Mesendoderm (in vitro differentiated cells): ENCODE data around the gene ENPP7.

Experiments used
- DNase-seq: peaks from one replicate; pipeline ENCODE4 v3.0.0; 2013
- H2AK5ac ChIP-seq: 2 replicates; pipeline ENCODE4 v1.6.1; 2013; ENCODE audit warnings: low read length, inconsistent platforms
- H2BK120ac ChIP-seq: 2 replicates; pipeline ENCODE4 v1.6.1; 2013; ENCODE audit warnings: low read depth, mild to moderate bottlenecking, low read length, moderate library complexity, mixed read lengths
- H2BK15ac ChIP-seq: replicated peaks from 2 replicates; pipeline ENCODE4 v1.6.1; 2013; ENCODE audit warnings: low read depth, mild to moderate bottlenecking, moderate library complexity
- H2BK5ac ChIP-seq: 2 replicates; pipeline ENCODE4 v1.6.1; 2013; ENCODE audit warnings: low read length, inconsistent platforms
- H3K18ac ChIP-seq: 2 replicates; pipeline ENCODE4 v1.6.1; 2013; ENCODE audit warnings: mild to moderate bottlenecking, low read length, mixed read lengths
- H3K23ac ChIP-seq: one replicate; pipeline ENCODE4 v1.6.1; 2013; ENCODE audit warnings: low read length
- H3K27ac ChIP-seq: 2 replicates; pipeline ENCODE4 v1.5.1; 2013; ENCODE audit warnings: low read depth, mild to moderate bottlenecking, inconsistent platforms, low read length, moderate library complexity
- H3K27me3 ChIP-seq: 2 replicates; pipeline ENCODE4 v1.6.1; 2013; ENCODE audit warnings: low read length, control low read depth, mild to moderate bottlenecking, inconsistent platforms; ENCODE audit not compliant: insufficient read depth, poor library complexity
- H3K36me3 ChIP-seq: 2 replicates; pipeline ENCODE4 v1.6.1; 2013; ENCODE audit warnings: low read length, inconsistent platforms; ENCODE audit not compliant: control insufficient read depth, insufficient read depth
- H3K4ac ChIP-seq: one replicate; pipeline ENCODE4 v1.6.1; 2013; ENCODE audit warnings: low read depth, mild to moderate bottlenecking, low read length, moderate library complexity
- H3K4me1 ChIP-seq: 2 replicates; pipeline ENCODE4 v1.6.1; 2013; ENCODE audit warnings: low read depth, low read length, inconsistent platforms; ENCODE audit not compliant: control insufficient read depth
- H3K4me2 ChIP-seq: 2 replicates; pipeline ENCODE4 v1.6.1; 2013; ENCODE audit warnings: low read length
- H3K4me3 ChIP-seq: 2 replicates; pipeline ENCODE4 v1.5.1; 2013; ENCODE audit warnings: mild to moderate bottlenecking, low read length
- H3K56ac ChIP-seq: one replicate; pipeline ENCODE4 v1.6.1; 2013; ENCODE audit warnings: low read length
- H3K79me1 ChIP-seq: 2 replicates; pipeline ENCODE4 v1.6.1; 2013; ENCODE audit warnings: low read length, inconsistent platforms
- H3K79me2 ChIP-seq: 2 replicates; pipeline ENCODE4 v1.6.1; 2013; ENCODE audit warnings: mild to moderate bottlenecking, low read length; ENCODE audit not compliant: control insufficient read depth, insufficient read depth
- H3K9ac ChIP-seq: 2 replicates; pipeline ENCODE4 v1.6.1; 2013; ENCODE audit warnings: low read length, inconsistent platforms
- H4K5ac ChIP-seq: one replicate; pipeline ENCODE4 v1.6.1; 2013; ENCODE audit warnings: low read length
- H4K8ac ChIP-seq: one replicate; pipeline ENCODE4 v1.6.1; 2013; ENCODE audit warnings: low read depth, mild to moderate bottlenecking, control low read depth, low read length, moderate library complexity
- WGBS: extraction: QIAGEN DNeasy Blood & Tissue Kit; methylation state at CpG from one replicate; pipeline ENCODE4 v1.1.7; 2013; ENCODE audit warnings: low lambda C conversion rate, missing lambda C conversion rate; ENCODE audit not compliant: insufficient coverage; ENCODE audit errors: extremely low coverage; 5-methylcytosine and 5-hydroxymethylcytosine counted together

Gene ENPP7

GRCh38 chr17:79738643-79739042 is 7.9 kb downstream of the ENPP7 start:
- Histone ChIP-seq H3K27me3 (peaks cover 5% of the 10 kb centered on the region), H3K4me2 (no peak overlapping the region), H3K36me3 (no peaks in the 10 kb centered on the region), H2AK5ac (no peak overlapping the region), H2BK15ac (no peak overlapping the region), H3K9ac (no peak overlapping the region), H2BK5ac (no peak overlapping the region), H3K27ac (no peak overlapping the region), H3K79me1 (no peaks in the 10 kb centered on the region), H3K79me2 (no peaks in the 10 kb centered on the region), H3K4ac (no peak overlapping the region), H3K56ac (no peak overlapping the region), H3K18ac (no peak overlapping the region), H2BK120ac (no peak overlapping the region), H3K23ac (no peak overlapping the region), H4K5ac (no peak overlapping the region), H3K4me1 (no peaks in the 10 kb centered on the region), H4K8ac (no peak overlapping the region), H3K4me3 (no peak overlapping the region)
- WGBS = no CpG with 5 or more reads among the region's 14 CpGs
- DNase-seq = no peak

- Histone ChIP-seq H2AK5ac (no peak overlapping the region), H3K4ac (no peak overlapping the region), H2BK120ac (no peak overlapping the region), H3K4me1 (no peaks in the 10 kb centered on the region), H2BK15ac (no peak overlapping the region), H3K23ac (no peak overlapping the region), H4K5ac (no peak overlapping the region), H2BK5ac (no peak overlapping the region), H3K4me3 (no peak overlapping the region), H3K4me2 (no peak overlapping the region), H3K9ac (no peak overlapping the region), H3K56ac (no peak overlapping the region), H3K79me2 (no peaks in the 10 kb centered on the region), H3K79me1 (no peaks in the 10 kb centered on the region), H3K27me3 (peaks cover 5% of the 10 kb centered on the region), H3K27ac (no peak overlapping the region), H3K18ac (no peak overlapping the region), H4K8ac (no peak overlapping the region), H3K36me3 (no peaks in the 10 kb centered on the region)
- DNase-seq = no peak
- WGBS = no CpG with 5 or more reads among the region's 28 CpGs
These were observed 8.7 kb downstream of the ENPP7 start for GRCh38 chr17:79739148-79740062.

- no CpG with 5 or more reads among the region's 8 CpGs for WGBS
- H4K5ac ChIP-seq = no peak overlapping the region
- H3K4ac ChIP-seq = no peak overlapping the region
- H3K9ac ChIP-seq = no peak overlapping the region
- no peak overlapping the region for H3K56ac ChIP-seq
- H3K79me2 ChIP-seq = no peaks in the 10 kb centered on the region
- H3K79me1 ChIP-seq = no peaks in the 10 kb centered on the region
- H4K8ac ChIP-seq = no peak overlapping the region
- DNase-seq = peak; percentile 56
- H3K4me1 ChIP-seq = no peaks in the 10 kb centered on the region
- no peak overlapping the region for H3K4me2 ChIP-seq
- H3K23ac ChIP-seq = no peak overlapping the region
- no peak overlapping the region for H2BK5ac ChIP-seq
- no peak overlapping the region for H2BK15ac ChIP-seq
- peaks cover 5% of the 10 kb centered on the region for H3K27me3 ChIP-seq
- H3K18ac ChIP-seq = no peak overlapping the region
- no peak overlapping the region for H2BK120ac ChIP-seq
- no peaks in the 10 kb centered on the region for H3K36me3 ChIP-seq
- H2AK5ac ChIP-seq = no peak overlapping the region
- no peak overlapping the region for H3K4me3 ChIP-seq
- H3K27ac ChIP-seq = no peak overlapping the region
These were observed 9.7 kb downstream of the ENPP7 start for GRCh38 chr17:79740413-79740812.

GRCh38 chr17:79741401-79741750 is 10.6 kb downstream of the ENPP7 start:
- Histone ChIP-seq H3K4me3 (no peak overlapping the region), H2AK5ac (no peak overlapping the region), H3K56ac (no peak overlapping the region), H3K4me1 (no peaks in the 10 kb centered on the region), H3K79me2 (no peaks in the 10 kb centered on the region), H3K4ac (no peak overlapping the region), H3K27me3 (peaks cover 6% of the 10 kb centered on the region), H3K23ac (no peak overlapping the region), H2BK120ac (no peak overlapping the region), H4K5ac (no peak overlapping the region), H3K36me3 (no peaks in the 10 kb centered on the region), H3K27ac (no peak overlapping the region), H4K8ac (no peak overlapping the region), H2BK5ac (no peak overlapping the region), H3K79me1 (no peaks in the 10 kb centered on the region), H2BK15ac (no peak overlapping the region), H3K9ac (no peak overlapping the region), H3K18ac (no peak overlapping the region), H3K4me2 (peak overlapping the region; percentile 61)
- DNase-seq = no peak
- no CpG with 5 or more reads among the region's 10 CpGs for WGBS

- H3K9ac ChIP-seq = peak overlapping the region; percentile 22
These were observed 11.2 kb downstream of the ENPP7 start for GRCh38 chr17:79741751-79742588.

More at GRCh38 chr17:79741751-79742588, 11.2 kb downstream of the ENPP7 start:
- Histone ChIP-seq H3K79me1 (no peaks in the 10 kb centered on the region), H3K36me3 (no peaks in the 10 kb centered on the region), H4K8ac (no peak overlapping the region), H2BK5ac (no peak overlapping the region), H2BK120ac (no peak overlapping the region), H3K4me2 (peak overlapping the region; percentile 61), H3K4ac (no peak overlapping the region), H3K27ac (no peak overlapping the region), H4K5ac (no peak overlapping the region), H3K27me3 (peaks cover 9% of the 10 kb centered on the region), H2AK5ac (no peak overlapping the region), H2BK15ac (no peak overlapping the region), H3K56ac (peak overlapping the region; percentile 62), H3K79me2 (no peaks in the 10 kb centered on the region), H3K18ac (no peak overlapping the region), H3K23ac (no peak overlapping the region), H3K4me3 (no peak overlapping the region), H3K4me1 (no peaks in the 10 kb centered on the region)
- no CpG with 5 or more reads among the region's 53 CpGs for WGBS
- DNase-seq = peak; percentile 84
